Karpas-422 (cell line): ENCODE data around the gene SLC24A3. TPM values are rescaled to one million over a fixed set of nuclear protein-coding genes. Genes with fewer than 3 reads are reported as not detected.

Experiments used
- DNase-seq: peaks from one replicate; pipeline ENCODE4 v3.0.0-alpha.2; 2015
- H2AFZ ChIP-seq: fragments of 200-600 bp; sonication (generic); 2 replicates; pipeline ENCODE4 v1.6.1; 2014; ENCODE audit warnings: antibody characterized with exemption, low read length, mixed read lengths
- H3K27ac ChIP-seq: fragments of 200-600 bp; sonication (generic); 2 replicates; pipeline ENCODE4 v1.5.1; 2014; ENCODE audit warnings: mild to moderate bottlenecking, low read length, moderate library complexity
- H3K27me3 ChIP-seq: fragments of 200-600 bp; sonication (generic); 2 replicates; pipeline ENCODE4 v1.6.1; 2014; ENCODE audit warnings: low read length, mixed read lengths
- H3K36me3 ChIP-seq: fragments of 200-600 bp; sonication (generic); 2 replicates; pipeline ENCODE4 v1.6.1; 2014; ENCODE audit warnings: low read length, mixed read lengths; ENCODE audit not compliant: insufficient read depth
- H3K4me1 ChIP-seq: fragments of 200-600 bp; sonication (generic); 2 replicates; pipeline ENCODE4 v1.6.1; 2014; ENCODE audit warnings: mild to moderate bottlenecking, low read length, mixed read lengths
- H3K4me2 ChIP-seq: fragments of 200-600 bp; sonication (generic); 2 replicates; pipeline ENCODE4 v1.6.1; 2014; ENCODE audit warnings: low read length, low read depth, mild to moderate bottlenecking; ENCODE audit not compliant: poor library complexity, severe bottlenecking
- H3K4me3 ChIP-seq: fragments of 200-600 bp; sonication (generic); 2 replicates; pipeline ENCODE4 v1.5.1; 2014; ENCODE audit warnings: mild to moderate bottlenecking, antibody characterized with exemption, low read length, mixed read lengths
- H3K79me2 ChIP-seq: fragments of 200-600 bp; sonication (generic); 2 replicates; pipeline ENCODE4 v1.6.1; 2014; ENCODE audit warnings: mild to moderate bottlenecking, low read length, mixed read lengths
- H3K9ac ChIP-seq: fragments of 200-600 bp; sonication (generic); 2 replicates; pipeline ENCODE4 v1.6.0; 2014; ENCODE audit warnings: low read length
- H3K9me2 ChIP-seq: fragments of 200-600 bp; sonication (generic), shearing (Covaris generic); replicated peaks from 2 replicates; pipeline ENCODE4 v1.6.0; 2014; ENCODE audit warnings: mild to moderate bottlenecking, low read length, moderate library complexity; ENCODE audit not compliant: insufficient read depth
- H3K9me3 ChIP-seq: fragments of 300-700, 200-600 bp; sonication (generic); 2 replicates; pipeline ENCODE4 v1.6.1; 2014; ENCODE audit warnings: low read length, mixed read lengths
- H4K20me1 ChIP-seq: fragments of 200-600 bp; sonication (generic); 2 replicates; pipeline ENCODE4 v1.6.1; 2014; ENCODE audit warnings: mild to moderate bottlenecking, antibody characterized with exemption, low read length, low read depth; ENCODE audit not compliant: insufficient read depth
- total RNA-seq: library from RNA; depleted of rRNA; stranded (reverse); fragments of >200 nt; shearing (Covaris generic); gene quantifications from 2 replicates; pipeline ENCODE4 v1.2.3, GENCODE V29; 2014; ENCODE audit warnings: low replicate concordance

The SLC24A3 gene
- total RNA-seq, 1 experiment from 2014 or later, result not detected

GRCh38 chr20:19552221-19553180 is 340.1 kb downstream of the SLC24A3 start:
- no peak overlapping the region for H3K9ac ChIP-seq
- H3K27me3 ChIP-seq, result no peaks in the 10 kb centered on the region; the same call in 1 of the 2 replicates
- H3K4me2 ChIP-seq, result no peak overlapping the region
- H3K4me3 ChIP-seq, result no peak overlapping the region
- DNase-seq, result no peak
- no peaks in the 10 kb centered on the region for H3K9me3 ChIP-seq
- no peaks in the 10 kb centered on the region for H4K20me1 ChIP-seq
- H2AFZ ChIP-seq, result no peak overlapping the region
- no peaks in the 10 kb centered on the region for H3K4me1 ChIP-seq
- no peaks in the 10 kb centered on the region for H3K9me2 ChIP-seq
- H3K36me3 ChIP-seq, result no peaks in the 10 kb centered on the region
- no peaks in the 10 kb centered on the region for H3K79me2 ChIP-seq
- no peak overlapping the region for H3K27ac ChIP-seq

GRCh38 chr20:19554666-19555065 is 342.2 kb downstream of the SLC24A3 start:
- Histone ChIP-seq H3K4me2 (no peak overlapping the region), H3K27ac (no peak overlapping the region), H3K9ac (no peak overlapping the region), H3K4me3 (no peak overlapping the region), H3K79me2 (no peaks in the 10 kb centered on the region), H4K20me1 (no peaks in the 10 kb centered on the region), H2AFZ (no peak overlapping the region), H3K36me3 (no peaks in the 10 kb centered on the region), H3K9me2 (no peaks in the 10 kb centered on the region), H3K9me3 (no peaks in the 10 kb centered on the region), H3K27me3 (no peaks in the 10 kb centered on the region; the same call in 1 of the 2 replicates), H3K4me1 (no peaks in the 10 kb centered on the region)
- DNase-seq, result no peak

GRCh38 chr20:19555726-19556125 is 343.3 kb downstream of the SLC24A3 start:
- Histone ChIP-seq H3K4me2 (no peak overlapping the region), H3K9me2 (no peaks in the 10 kb centered on the region), H3K27me3 (no peaks in the 10 kb centered on the region; the same call in 1 of the 2 replicates), H3K4me3 (no peak overlapping the region), H4K20me1 (no peaks in the 10 kb centered on the region), H2AFZ (no peak overlapping the region), H3K79me2 (no peaks in the 10 kb centered on the region), H3K4me1 (no peaks in the 10 kb centered on the region), H3K9ac (no peak overlapping the region), H3K9me3 (no peaks in the 10 kb centered on the region), H3K27ac (no peak overlapping the region), H3K36me3 (no peaks in the 10 kb centered on the region)
- DNase-seq, result no peak

- H3K9me3 ChIP-seq, result no peaks in the 10 kb centered on the region
- no peaks in the 10 kb centered on the region for H3K36me3 ChIP-seq
- no peaks in the 10 kb centered on the region for H3K79me2 ChIP-seq
- H3K27me3 ChIP-seq, result no peaks in the 10 kb centered on the region
- H3K27ac ChIP-seq, result no peak overlapping the region
- H4K20me1 ChIP-seq, result no peaks in the 10 kb centered on the region
- no peaks in the 10 kb centered on the region for H3K9me2 ChIP-seq
- H2AFZ ChIP-seq, result no peak overlapping the region
- no peak for DNase-seq
- H3K9ac ChIP-seq, result no peak overlapping the region
- H3K4me1 ChIP-seq, result no peaks in the 10 kb centered on the region; the same call in 1 of the 2 replicates
- no peak overlapping the region for H3K4me3 ChIP-seq
- H3K4me2 ChIP-seq, result no peak overlapping the region
Observed at GRCh38 chr20:19557291-19557690, 344.8 kb downstream of the SLC24A3 start.

- H2AFZ ChIP-seq, result no peak overlapping the region
- no peaks in the 10 kb centered on the region for H3K9me3 ChIP-seq
- no peaks in the 10 kb centered on the region for H3K36me3 ChIP-seq
- H3K4me1 ChIP-seq, result peaks cover 3% of the 10 kb centered on the region; the same call in 1 of the 2 replicates
- no peak overlapping the region for H3K4me3 ChIP-seq
- H3K79me2 ChIP-seq, result no peaks in the 10 kb centered on the region
- no peaks in the 10 kb centered on the region for H4K20me1 ChIP-seq
- no peaks in the 10 kb centered on the region for H3K9me2 ChIP-seq
- no peak overlapping the region for H3K9ac ChIP-seq
- no peaks in the 10 kb centered on the region for H3K27me3 ChIP-seq
- no peak overlapping the region for H3K27ac ChIP-seq
- DNase-seq, result no peak
- H3K4me2 ChIP-seq, result no peak overlapping the region
Observed at GRCh38 chr20:19560881-19561480, 348.5 kb downstream of the SLC24A3 start.

GRCh38 chr20:19562426-19562825 is 350.0 kb downstream of the SLC24A3 start:
- Histone ChIP-seq H3K36me3 (no peaks in the 10 kb centered on the region), H3K27me3 (no peaks in the 10 kb centered on the region), H3K9ac (no peak overlapping the region), H2AFZ (no peak overlapping the region), H4K20me1 (no peaks in the 10 kb centered on the region), H3K27ac (no peak overlapping the region), H3K79me2 (no peaks in the 10 kb centered on the region), H3K9me3 (no peaks in the 10 kb centered on the region), H3K4me1 (peaks cover 3% of the 10 kb centered on the region; the same call in 1 of the 2 replicates), H3K9me2 (no peaks in the 10 kb centered on the region), H3K4me3 (no peak overlapping the region), H3K4me2 (no peak overlapping the region)
- DNase-seq, result no peak

- H3K4me3 ChIP-seq, result no peak overlapping the region
- H3K79me2 ChIP-seq, result no peaks in the 10 kb centered on the region
- H3K36me3 ChIP-seq, result no peaks in the 10 kb centered on the region
- H3K9me2 ChIP-seq, result no peaks in the 10 kb centered on the region
- H3K27me3 ChIP-seq, result no peaks in the 10 kb centered on the region
- no peak overlapping the region for H3K4me2 ChIP-seq
- no peak for DNase-seq
- no peak overlapping the region for H3K27ac ChIP-seq
- no peaks in the 10 kb centered on the region for H3K9me3 ChIP-seq
- H4K20me1 ChIP-seq, result no peaks in the 10 kb centered on the region
- H3K9ac ChIP-seq, result no peak overlapping the region
- H2AFZ ChIP-seq, result no peak overlapping the region
- peaks cover 3% of the 10 kb centered on the region; the same call in 1 of the 2 replicates for H3K4me1 ChIP-seq
Observed at GRCh38 chr20:19564261-19564660, 351.8 kb downstream of the SLC24A3 start.

GRCh38 chr20:19565736-19566135 is 353.3 kb downstream of the SLC24A3 start:
- no peaks in the 10 kb centered on the region for H3K36me3 ChIP-seq
- no peaks in the 10 kb centered on the region for H3K9me3 ChIP-seq
- H3K9me2 ChIP-seq, result no peaks in the 10 kb centered on the region
- no peak for DNase-seq
- no peaks in the 10 kb centered on the region for H3K79me2 ChIP-seq
- peaks cover 3% of the 10 kb centered on the region; the same call in 1 of the 2 replicates for H3K4me1 ChIP-seq
- no peak overlapping the region for H3K4me2 ChIP-seq
- H3K4me3 ChIP-seq, result no peak overlapping the region
- no peak overlapping the region for H2AFZ ChIP-seq
- no peaks in the 10 kb centered on the region for H3K27me3 ChIP-seq
- H4K20me1 ChIP-seq, result no peaks in the 10 kb centered on the region
- H3K27ac ChIP-seq, result no peak overlapping the region
- H3K9ac ChIP-seq, result no peak overlapping the region
